ENCODE results near the gene PITPNC1.

GRCh38 chr17:67666710-67667109 is 289.6 kb downstream of the PITPNC1 start:
- TF ChIP-seq CTCF (IDR thresholded peaks at IDR 0.05; ENCODE audit: low read length) (no peak), EZH2 (IDR thresholded peaks at IDR 0.05; ENCODE audit: borderline replicate concordance, low read length) (no peak)

Measured in OCI-LY1 (cell line).